ENCODE measurements around the gene COL15A1. TPM values are rescaled to one million over a fixed set of nuclear protein-coding genes. Genes with fewer than 3 reads are reported as not detected.

The COL15A1 gene
- polyA plus RNA-seq, 1 experiment = 3.2 TPM

DNA sequence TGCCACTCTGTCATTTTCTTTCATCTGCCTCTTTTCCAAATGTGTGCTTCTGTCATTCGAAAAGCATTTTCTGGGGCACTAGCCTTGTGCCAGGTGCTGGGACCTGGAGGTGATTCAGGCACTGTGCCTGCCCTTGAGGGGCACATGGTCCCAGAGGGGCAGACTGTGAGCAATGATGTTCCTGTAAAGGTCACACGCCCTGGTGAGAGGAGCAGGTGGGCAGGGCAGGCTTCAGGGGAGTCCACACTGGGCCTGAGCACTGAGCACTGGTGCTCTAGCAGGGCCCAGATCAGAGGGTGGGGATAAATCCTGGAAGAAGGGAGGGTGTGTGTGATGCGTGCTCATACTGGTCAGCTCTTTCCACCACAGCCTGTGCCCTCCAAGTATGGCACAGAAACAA lies 77.8 kb downstream of the COL15A1 start:
- no peaks in the 10 kb centered on the region for H3K27me3 ChIP-seq (ENCODE audit: control insufficient read depth, insufficient read depth, low read length)
- H3K4me3 ChIP-seq (ENCODE audit: low read depth, low read length) = no peak overlapping the region
- peaks cover 2% of the 10 kb centered on the region for H3K9me3 ChIP-seq (ENCODE audit: control insufficient read depth, insufficient read depth, low read length)
- no peak for DNase-seq (ENCODE audit: low read depth, low spot score)
- ChIA-PET CTCF (interaction anchor here (1.2 to 1.5 kb wide), 2 partner anchors 23 to 119 kb away, joined by 4 to 5 read pairs; no protein-coding TSS in a partner anchor), POLR2A (no interaction called here)
- no peak overlapping the region for H3K27ac ChIP-seq (ENCODE audit: low read depth, low read length)
- no peak for TF ChIP-seq CTCF (IDR thresholded peaks at IDR 0.05; ENCODE audit: low read depth, low read length)

DNA sequence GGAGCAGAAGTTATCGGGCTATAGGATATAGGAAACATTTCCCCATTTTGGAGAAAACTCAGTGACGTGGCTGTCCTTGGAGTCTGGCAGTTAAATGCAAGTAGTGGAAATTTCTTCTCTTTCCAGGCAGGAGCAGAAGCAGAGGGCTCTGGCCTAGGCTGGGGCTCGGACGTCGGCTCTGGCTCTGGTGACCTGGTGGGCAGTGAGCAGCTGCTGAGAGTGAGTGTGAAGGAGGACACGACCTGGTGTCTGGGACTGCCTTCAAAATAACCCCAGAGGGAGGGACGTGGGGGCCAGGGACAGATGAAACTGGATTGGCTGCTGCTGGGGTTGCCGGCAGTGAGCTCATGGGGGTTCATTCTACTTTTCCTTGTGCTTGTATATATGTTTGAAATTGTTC lies 79.5 kb downstream of the COL15A1 start:
- ChIA-PET POLR2A (no interaction called here), CTCF (no interaction called here)
- no peak for DNase-seq (ENCODE audit: low read depth, low spot score)
- Histone ChIP-seq H3K9me3 (ENCODE audit: control insufficient read depth, insufficient read depth, low read length) (peaks cover 1% of the 10 kb centered on the region; the same call in 1 of the 2 replicates), H3K27ac (ENCODE audit: low read depth, low read length) (no peak overlapping the region), H3K4me3 (ENCODE audit: low read depth, low read length) (no peak overlapping the region), H3K27me3 (ENCODE audit: control insufficient read depth, insufficient read depth, low read length) (no peaks in the 10 kb centered on the region)
- no peak for TF ChIP-seq CTCF (IDR thresholded peaks at IDR 0.05; ENCODE audit: low read depth, low read length)

GRCh38 chr9:99023831-99024230 lies 80.1 kb downstream of the COL15A1 start:
- Histone ChIP-seq H3K27me3 (ENCODE audit: control insufficient read depth, insufficient read depth, low read length) (no peaks in the 10 kb centered on the region), H3K27ac (ENCODE audit: low read depth, low read length) (peak overlapping the region; percentile 47), H3K4me3 (ENCODE audit: low read depth, low read length) (no peak overlapping the region), H3K9me3 (ENCODE audit: control insufficient read depth, insufficient read depth, low read length) (no peaks in the 10 kb centered on the region)
- DNase-seq (ENCODE audit: low read depth, low spot score) = no peak
- TF ChIP-seq CTCF (IDR thresholded peaks at IDR 0.05; ENCODE audit: low read depth, low read length) = no peak
- CTCF ChIA-PET = interaction anchor here (1.1 kb wide), 1 partner anchor 25 kb away, joined by 3 read pairs; no protein-coding TSS in a partner anchor
- POLR2A ChIA-PET = no interaction called here

DNA sequence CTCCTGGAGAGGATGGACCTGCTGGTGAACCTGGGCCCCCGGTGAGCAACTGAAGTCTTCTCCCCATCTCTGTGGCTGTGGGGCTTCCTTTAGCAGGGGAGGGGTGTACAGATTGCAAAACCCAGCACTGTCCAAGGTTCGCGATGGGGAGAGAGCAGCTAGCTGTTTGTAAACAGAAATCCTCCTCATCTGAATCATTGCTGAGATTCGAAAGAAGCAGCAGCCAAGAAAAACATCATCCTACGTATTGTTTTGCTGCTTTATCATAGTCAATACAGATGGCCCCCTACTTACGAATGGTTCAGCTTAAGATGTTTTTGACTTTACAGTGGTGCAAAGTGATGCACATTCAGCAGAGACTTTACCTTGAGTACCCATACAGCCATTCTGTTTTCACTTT lies 81.3 kb downstream of the COL15A1 start:
- TF ChIP-seq CTCF (IDR thresholded peaks at IDR 0.05; ENCODE audit: low read depth, low read length) = no peak
- Histone ChIP-seq H3K27ac (ENCODE audit: low read depth, low read length) (no peak overlapping the region), H3K27me3 (ENCODE audit: control insufficient read depth, insufficient read depth, low read length) (no peaks in the 10 kb centered on the region), H3K9me3 (ENCODE audit: control insufficient read depth, insufficient read depth, low read length) (no peaks in the 10 kb centered on the region), H3K4me3 (ENCODE audit: low read depth, low read length) (no peak overlapping the region)
- POLR2A ChIA-PET = no interaction called here
- DNase-seq (ENCODE audit: low read depth, low spot score) = no peak
- CTCF ChIA-PET = interaction anchor here (0.6 to 1.1 kb wide), 2 partner anchors 26 to 950 kb away, joined by 3 read pairs; no protein-coding TSS in a partner anchor

DNA sequence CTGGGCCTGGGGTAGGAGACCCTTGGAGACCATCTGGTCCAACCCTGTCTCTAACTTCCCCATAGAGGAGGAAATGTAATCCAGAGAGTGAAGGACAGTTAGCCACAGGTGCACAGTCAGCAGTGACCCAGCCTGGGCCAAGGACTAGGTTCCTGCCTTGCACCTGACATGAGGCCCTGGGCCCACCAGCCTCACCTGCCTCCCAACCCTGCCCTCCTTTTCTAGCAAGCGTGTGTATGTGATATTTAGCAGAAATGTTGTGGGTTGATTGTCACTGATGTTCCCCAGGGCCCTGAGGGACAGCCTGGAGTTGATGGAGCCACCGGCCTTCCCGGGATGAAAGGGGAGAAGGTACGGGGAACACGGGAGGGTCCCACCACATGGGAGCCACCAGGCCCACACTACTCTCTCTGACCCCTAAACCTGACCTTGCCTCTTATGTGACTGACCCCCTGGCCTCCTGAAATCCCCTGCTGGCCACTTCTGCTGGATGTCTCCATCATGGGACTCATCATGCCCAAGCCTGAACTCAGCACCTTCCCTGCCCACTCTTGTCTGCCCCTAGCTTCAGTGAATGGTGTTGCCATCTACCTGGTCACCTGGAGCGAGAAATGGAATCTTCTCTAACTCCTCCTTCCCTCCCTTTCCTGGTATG lies 82.0 kb downstream of the COL15A1 start:
- POLR2A ChIA-PET = no interaction called here
- CTCF ChIA-PET = interaction anchor here (0.6 to 3.8 kb wide), 2 partner anchors 27 to 951 kb away, joined by 3 to 14 read pairs; no protein-coding TSS in a partner anchor
- DNase-seq (ENCODE audit: low read depth, low spot score) = no peak
- TF ChIP-seq CTCF (IDR thresholded peaks at IDR 0.05; ENCODE audit: low read depth, low read length) = no peak
- no peaks in the 10 kb centered on the region for H3K27me3 ChIP-seq (ENCODE audit: control insufficient read depth, insufficient read depth, low read length)
- no peaks in the 10 kb centered on the region for H3K9me3 ChIP-seq (ENCODE audit: control insufficient read depth, insufficient read depth, low read length)
- no peak overlapping the region for H3K4me3 ChIP-seq (ENCODE audit: low read depth, low read length)
- no peak overlapping the region for H3K27ac ChIP-seq (ENCODE audit: low read depth, low read length)

All from AG04450 (cell line).